A549 (cell line): Measurements from ENCODE around the gene KIT. TPM values are rescaled to one million over a fixed set of nuclear protein-coding genes. Genes with fewer than 3 reads are reported as not detected.

Experiments
- ATAC-seq, 2 experiments: fragments of 200-7000 bp in 1 of 2; fragments of >200 bp in 1 of 2; cut with Nextera tagmentation in 1 of 2; cut with Tn5 transposase in 1 of 2; 3 replicates each; pipeline versions ENCODE4 v1.8.0 to v1.9.1; 2018 to 2020; ENCODE audit warnings: mild to moderate bottlenecking in 1 of 2, moderate library complexity in 1 of 2
- CTCF ChIA-PET: fragments of 300-600 bp; sonication (Branson Sonifier 250); formaldehyde crosslinking; extraction: SDS; loops from one replicate; lab custom pipeline; 2021; ENCODE audit warnings: antibody characterized with exemption, inconsistent platforms; lab: Yijun Ruan, JAX
- POLR2A ChIA-PET: fragments of 350-600 bp; formaldehyde crosslinking; extraction: SDS; loops from one replicate; lab custom pipeline; 2021; ENCODE audit warnings: antibody characterized with exemption, inconsistent platforms; lab: Yijun Ruan, JAX
- DNase-seq, 2 experiments: peaks; one replicate each; pipeline versions ENCODE4 v3.0.0 to v3.0.0-alpha.2; 2011 to 2016; ENCODE audit warnings: low read depth in 1 of 2, low spot score in 1 of 2
- FAIRE-seq: peaks from 2 replicates; lab custom pipeline; 2011; peaks lifted over from hg19 to GRCh38; lab: Jason Lieb, UNC
- H3K27ac ChIP-seq, 2 experiments: fragments of >200 bp; sonication (Bioruptor Twin); formaldehyde crosslinking; 3 replicates each; pipeline ENCODE4 v1.5.1; 2016 to 2017
- H3K4me1 ChIP-seq: fragments of >200 bp; sonication (Bioruptor Twin); formaldehyde crosslinking; 3 replicates; pipeline ENCODE4 v1.6.1; 2016
- H3K4me2 ChIP-seq: fragments of >200 bp; sonication (Bioruptor Twin); formaldehyde crosslinking; 3 replicates; pipeline ENCODE4 v1.6.1; 2016
- H3K4me3 ChIP-seq: fragments of >200 bp; sonication (Bioruptor Twin); formaldehyde crosslinking; 3 replicates; pipeline ENCODE4 v1.5.1; 2016
- H3K9me3 ChIP-seq: fragments of >200 bp; sonication (Bioruptor Twin); formaldehyde crosslinking; 3 replicates; pipeline ENCODE4 v1.6.1; 2016
- CBX2 ChIP-seq: fragments of 200-600 bp; sonication (generic); IDR thresholded peaks from 2 replicates; pipeline ENCODE4 v1.6.1; 2016; ENCODE audit warnings: low read depth, mild to moderate bottlenecking, borderline replicate concordance
- CEBPB ChIP-seq, 2 experiments: fragments of >200 bp in 1 of 2; sonication (Bioruptor Twin) in 1 of 2; formaldehyde crosslinking in 1 of 2; IDR thresholded peaks; 2 replicates each; pipeline ENCODE4 v1.6.1; 2012 to 2016
- CHD2 ChIP-seq: fragments of 150-350 bp; IDR thresholded peaks from 2 replicates; pipeline ENCODE4 v1.6.1; 2014; ENCODE audit warnings: low read length; ENCODE audit not compliant: partially characterized antibody
- CHD4 ChIP-seq: fragments of 200-600 bp; sonication (generic); IDR thresholded peaks from 2 replicates; pipeline ENCODE4 v1.6.1; 2016; ENCODE audit warnings: antibody characterized with exemption, mild to moderate bottlenecking, borderline replicate concordance
- FOSB ChIP-seq: fragments of 250-450 bp; sonication (Bioruptor Pico); IDR thresholded peaks from 2 replicates; pipeline ENCODE4 v1.5.0; 2020; ENCODE audit warnings: mild to moderate bottlenecking, moderate library complexity
- GATA3 ChIP-seq: IDR thresholded peaks from 2 replicates; pipeline ENCODE4 v1.6.1; 2012; ENCODE audit warnings: borderline replicate concordance
- HDAC2 ChIP-seq: fragments of 200-600 bp; sonication (generic); IDR thresholded peaks from 2 replicates; pipeline ENCODE4 v1.6.1; 2016
- HEYL ChIP-seq: fragments of 250-450 bp; sonication (Bioruptor Pico); IDR thresholded peaks from 2 replicates; pipeline ENCODE4 v1.8.0; 2021; ENCODE audit warnings: mild to moderate bottlenecking, moderate library complexity
- HOXB13 ChIP-seq: fragments of 250-450 bp; sonication (Bioruptor Pico); IDR thresholded peaks from 2 replicates; pipeline ENCODE4 v1.5.0; 2020; ENCODE audit warnings: low read depth, mild to moderate bottlenecking, moderate library complexity
- HOXB5 ChIP-seq: fragments of 250-450 bp; sonication (Bioruptor Pico); IDR thresholded peaks from 2 replicates; pipeline ENCODE4 v1.5.0; 2020; ENCODE audit warnings: mild to moderate bottlenecking, moderate library complexity
- JUN ChIP-seq, 2 experiments: fragments of >200 bp; sonication (Bioruptor Twin); formaldehyde crosslinking; IDR thresholded peaks; 2 replicates in 1 of 2; 3 replicates in 1 of 2; pipeline ENCODE4 v1.6.1; 2016 to 2017
- NFE2L2 ChIP-seq: fragments of 150-350 bp; conservative IDR thresholded peaks from 2 replicates; pipeline ENCODE4 v1.6.1; 2014; ENCODE audit warnings: low read length
- PHF8 ChIP-seq: fragments of 200-600 bp; sonication (generic); IDR thresholded peaks from 2 replicates; pipeline ENCODE4 v1.6.1; 2016; ENCODE audit warnings: low read depth, mild to moderate bottlenecking, antibody characterized with exemption, moderate library complexity, borderline replicate concordance
- POLR2A ChIP-seq: IDR thresholded peaks from 2 replicates; pipeline ENCODE4 v1.6.1; 2012; ENCODE audit warnings: mild to moderate bottlenecking, low read length
- POLR2AphosphoS2 ChIP-seq: conservative IDR thresholded peaks from 2 replicates; pipeline ENCODE4 v1.6.1; 2012; ENCODE audit warnings: low read length, improper control_type of control experiment, inconsistent platforms
- RNF2 ChIP-seq: fragments of 200-600 bp; sonication (generic); IDR thresholded peaks from 2 replicates; pipeline ENCODE4 v1.6.1; 2016; ENCODE audit warnings: low read depth, mild to moderate bottlenecking, antibody characterized with exemption, moderate library complexity, borderline replicate concordance
- TFCP2L1 ChIP-seq: fragments of 250-450 bp; sonication (Bioruptor Pico); IDR thresholded peaks from 2 replicates; pipeline ENCODE4 v1.5.0; 2021; ENCODE audit warnings: mild to moderate bottlenecking
- TP53 ChIP-seq: fragments of 250-450 bp; sonication (Bioruptor Pico); IDR thresholded peaks from 2 replicates; pipeline ENCODE4 v1.5.0; 2021; ENCODE audit warnings: mild to moderate bottlenecking, moderate library complexity
- ZC3H11A ChIP-seq: fragments of 450-650 bp; IDR thresholded peaks from 2 replicates; pipeline ENCODE4 v1.6.1; 2014; ENCODE audit warnings: antibody characterized with exemption, mild to moderate bottlenecking
- ZSCAN20 ChIP-seq: fragments of 250-450 bp; sonication (Bioruptor Pico); IDR thresholded peaks from 2 replicates; pipeline ENCODE4 v1.8.0; 2022; ENCODE audit warnings: mild to moderate bottlenecking, moderate library complexity
- WGBS: methylation state at CpG from one replicate; pipeline ENCODE4 v1.1.6; 2017; ENCODE audit errors: missing lambda C conversion rate; 5-methylcytosine and 5-hydroxymethylcytosine counted together
- polyA plus RNA-seq, 4 experiments: library from polyadenylated mRNA; depleted of rRNA in 3 of 4; stranded (reverse); fragments of >200 nt; fragmentation: RNase III in 1 of 4; extraction: RNeasy Plus Mini Kit Qiagen cat#74134 plus additional on column Dnase treatment in 1 of 4; gene quantifications; 2 replicates in 3 of 4; 3 replicates in 1 of 4; pipeline ENCODE4 v1.2.3, GENCODE V29; 2011 to 2017
- TF ChIP-seq, protein P1 (sequence below): fragments of 250-450 bp; sonication (Bioruptor Pico); IDR thresholded peaks from 2 replicates; pipeline ENCODE4 v1.5.0; 2021; ENCODE audit warnings: mild to moderate bottlenecking, moderate library complexity, borderline replicate concordance
- TF ChIP-seq, protein P2 (sequence below): fragments of 250-450 bp; sonication (Bioruptor Pico); IDR thresholded peaks from 2 replicates; pipeline ENCODE4 v1.5.0; 2020; ENCODE audit warnings: low read depth, mild to moderate bottlenecking, moderate library complexity
- TF ChIP-seq, protein P3 (sequence below): IDR thresholded peaks from 2 replicates; pipeline ENCODE4 v1.6.1; 2012

Gene KIT
- polyA plus RNA-seq, 2 of the 4 experiments (the other 2 are of a cell fraction) = not detected

DNA sequence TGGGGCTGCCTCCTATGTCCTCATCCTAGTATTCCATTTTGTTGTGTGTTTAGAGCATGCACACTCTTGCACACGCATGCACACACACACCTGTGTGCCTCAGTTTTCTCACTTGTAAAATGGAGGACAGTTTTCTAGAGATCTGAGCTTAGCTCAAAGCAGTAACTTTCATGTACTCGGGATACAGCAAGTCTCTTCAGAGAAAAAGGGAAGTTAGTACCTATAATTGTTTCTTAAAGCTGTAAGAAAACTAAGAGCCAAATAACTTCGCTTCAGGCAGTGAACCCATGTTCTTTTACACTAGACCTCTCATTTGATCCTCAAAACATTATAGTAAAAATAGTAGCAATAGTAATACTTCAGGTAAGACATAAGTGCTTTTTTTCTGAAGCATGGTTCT, 49.6 kb downstream of the KIT start:
- FAIRE-seq (no peak), ATAC-seq (no peak), DNase-seq (no peak)
- no peak overlapping the region for H3K27ac ChIP-seq
- ChIA-PET POLR2A (no interaction called here), CTCF (no interaction called here)
- no peaks in the 10 kb centered on the region for H3K4me1 ChIP-seq
- no peak overlapping the region for H3K4me2 ChIP-seq
- H3K4me3 ChIP-seq = no peak overlapping the region
- TF ChIP-seq POLR2AphosphoS2 = no peak
- no peak for TF ChIP-seq CBX2
- no peak for TF ChIP-seq NFE2L2
- TF ChIP-seq, protein P1, sequence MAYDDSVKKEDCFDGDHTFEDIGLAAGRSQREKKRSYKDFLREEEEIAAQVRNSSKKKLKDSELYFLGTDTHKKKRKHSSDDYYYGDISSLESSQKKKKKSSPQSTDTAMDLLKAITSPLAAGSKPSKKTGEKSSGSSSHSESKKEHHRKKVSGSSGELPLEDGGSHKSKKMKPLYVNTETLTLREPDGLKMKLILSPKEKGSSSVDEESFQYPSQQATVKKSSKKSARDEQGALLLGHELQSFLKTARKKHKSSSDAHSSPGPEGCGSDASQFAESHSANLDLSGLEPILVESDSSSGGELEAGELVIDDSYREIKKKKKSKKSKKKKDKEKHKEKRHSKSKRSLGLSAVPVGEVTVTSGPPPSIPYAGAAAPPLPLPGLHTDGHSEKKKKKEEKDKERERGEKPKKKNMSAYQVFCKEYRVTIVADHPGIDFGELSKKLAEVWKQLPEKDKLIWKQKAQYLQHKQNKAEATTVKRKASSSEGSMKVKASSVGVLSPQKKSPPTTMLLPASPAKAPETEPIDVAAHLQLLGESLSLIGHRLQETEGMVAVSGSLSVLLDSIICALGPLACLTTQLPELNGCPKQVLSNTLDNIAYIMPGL (CRISPR knock-in tag) = no peak
- TF ChIP-seq CHD2 = no peak
- no peak for TF ChIP-seq TP53
- TF ChIP-seq, protein P2, sequence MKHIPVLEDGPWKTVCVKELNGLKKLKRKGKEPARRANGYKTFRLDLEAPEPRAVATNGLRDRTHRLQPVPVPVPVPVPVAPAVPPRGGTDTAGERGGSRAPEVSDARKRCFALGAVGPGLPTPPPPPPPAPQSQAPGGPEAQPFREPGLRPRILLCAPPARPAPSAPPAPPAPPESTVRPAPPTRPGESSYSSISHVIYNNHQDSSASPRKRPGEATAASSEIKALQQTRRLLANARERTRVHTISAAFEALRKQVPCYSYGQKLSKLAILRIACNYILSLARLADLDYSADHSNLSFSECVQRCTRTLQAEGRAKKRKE (CRISPR knock-in tag) = no peak
- no peak for TF ChIP-seq HOXB13 (CRISPR knock-in tag)
- TF ChIP-seq POLR2A = no peak
- TF ChIP-seq FOSB (CRISPR knock-in tag) = no peak
- no peak for TF ChIP-seq JUN (IDR thresholded peaks at IDR 0.05)
- no peak for TF ChIP-seq GATA3
- TF ChIP-seq HEYL (CRISPR knock-in tag) = no peak
- TF ChIP-seq, protein P3, sequence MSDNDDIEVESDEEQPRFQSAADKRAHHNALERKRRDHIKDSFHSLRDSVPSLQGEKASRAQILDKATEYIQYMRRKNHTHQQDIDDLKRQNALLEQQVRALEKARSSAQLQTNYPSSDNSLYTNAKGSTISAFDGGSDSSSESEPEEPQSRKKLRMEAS = no peak
- TF ChIP-seq ZSCAN20 (CRISPR knock-in tag) = no peak
- TF ChIP-seq CHD4 = no peak
- TF ChIP-seq ZC3H11A = no peak
- no peaks in the 10 kb centered on the region for H3K9me3 ChIP-seq
- WGBS = 4% methylated on average over 3 of the region's 3 CpGs

DNA sequence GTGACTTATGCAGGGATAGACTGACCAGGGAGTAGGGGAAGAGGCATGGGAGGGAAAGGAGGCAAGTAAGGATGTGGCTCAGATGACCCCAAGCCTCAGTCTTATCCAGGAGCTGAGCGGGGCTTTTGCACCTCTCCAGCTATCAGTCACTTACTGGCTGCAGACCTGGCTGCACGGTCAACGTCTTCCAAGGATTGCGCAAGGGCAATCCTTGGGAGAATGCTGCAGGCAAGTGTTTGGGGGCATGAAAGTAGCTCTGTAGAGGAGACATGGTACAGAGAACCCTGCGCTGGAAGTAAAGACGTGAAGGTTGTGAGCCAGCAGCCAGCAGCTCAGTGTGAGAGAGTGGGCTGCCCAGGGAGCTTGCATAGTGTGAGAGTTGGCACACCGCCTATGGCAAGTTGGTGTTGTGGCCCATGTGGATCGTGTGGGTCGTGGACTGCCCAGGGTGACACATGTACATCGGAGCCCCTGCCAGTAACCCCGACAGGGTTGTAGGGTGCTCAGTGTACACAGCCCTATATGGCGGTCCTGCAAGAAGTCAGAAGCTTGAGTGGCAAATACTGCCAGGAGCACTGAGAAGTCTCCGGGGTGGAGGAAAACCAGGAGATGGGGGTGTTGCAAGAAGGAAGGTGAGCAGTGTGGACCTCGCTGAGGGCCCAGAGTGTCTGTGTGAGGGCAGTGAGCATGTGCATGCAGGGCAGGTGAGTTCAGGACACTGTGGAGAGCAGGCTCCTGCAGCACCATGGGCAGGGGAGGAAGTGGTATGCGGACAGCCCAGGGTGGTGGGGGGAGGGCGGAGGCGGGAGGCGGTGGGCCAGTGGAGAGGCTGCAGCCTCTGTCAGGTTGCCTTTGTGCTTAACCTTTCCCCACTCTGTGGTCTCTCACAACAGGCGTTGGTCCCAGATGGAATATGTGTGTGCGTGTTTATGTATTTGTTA, 50.9 kb downstream of the KIT start:
- Histone ChIP-seq H3K4me3 (no peak overlapping the region), H3K4me2 (no peak overlapping the region), H3K27ac (no peak overlapping the region), H3K9me3 (no peaks in the 10 kb centered on the region), H3K4me1 (no peaks in the 10 kb centered on the region)
- ATAC-seq (no peak), FAIRE-seq (no peak), DNase-seq (no peak)
- CTCF ChIA-PET = no interaction called here
- WGBS = 33% methylated on average over 11 of the region's 20 CpGs
- POLR2A ChIA-PET = no interaction called here
- no peak for TF ChIP-seq NFE2L2
- no peak for TF ChIP-seq POLR2AphosphoS2
- no peak for TF ChIP-seq HOXB5 (CRISPR knock-in tag)
- TF ChIP-seq CEBPB (IDR thresholded peaks at IDR 0.05) = 0 out of 4 replicates have a peak, but pooled peaks of 1 of the 2 experiments have one; percentile 4

DNA sequence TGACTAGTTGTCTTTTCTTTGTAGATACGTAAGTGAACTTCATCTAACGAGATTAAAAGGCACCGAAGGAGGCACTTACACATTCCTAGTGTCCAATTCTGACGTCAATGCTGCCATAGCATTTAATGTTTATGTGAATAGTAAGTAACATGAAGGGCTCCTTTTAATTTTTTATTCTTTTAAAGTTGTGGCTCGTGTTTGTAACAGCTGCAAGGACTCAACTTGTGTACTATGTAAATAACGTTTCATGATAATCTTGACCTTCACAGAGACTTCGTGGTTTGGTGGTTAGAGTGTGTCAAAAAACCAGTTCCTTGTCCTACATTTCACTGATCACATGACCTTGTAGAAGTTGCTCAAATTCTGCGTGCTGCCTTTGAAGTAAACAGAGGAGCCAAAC, 51.6 kb downstream of the KIT start:
- CTCF ChIA-PET = no interaction called here
- no peak for DNase-seq
- no peak for ATAC-seq
- Histone ChIP-seq H3K4me1 (no peaks in the 10 kb centered on the region), H3K27ac (no peak overlapping the region), H3K4me3 (no peak overlapping the region), H3K4me2 (no peak overlapping the region), H3K9me3 (no peaks in the 10 kb centered on the region)
- no peak for FAIRE-seq
- POLR2A ChIA-PET = no interaction called here
- no peak for TF ChIP-seq TFCP2L1 (CRISPR knock-in tag)
- TF ChIP-seq FOSB (CRISPR knock-in tag) = no peak
- TF ChIP-seq PHF8 = no peak
- no peak for TF ChIP-seq POLR2A
- TF ChIP-seq HDAC2 = no peak
- TF ChIP-seq RNF2 = no peak
- 24% methylated on average over 8 of the region's 8 CpGs for WGBS
